A549 (cell line): ENCODE measurements around the gene PPP2R2C.

Experiments used
- CBX8 ChIP-seq: fragments of 200-600 bp; sonication (generic); IDR thresholded peaks from 2 replicates; pipeline ENCODE4 v1.6.1; 2016
- POLR2A ChIP-seq: IDR thresholded peaks from 2 replicates; pipeline ENCODE4 v1.6.1; 2012; ENCODE audit warnings: mild to moderate bottlenecking, low read length
- RAD21 ChIP-seq, 2 experiments: fragments of >200 bp in 1 of 2; sonication (Bioruptor Twin) in 1 of 2; formaldehyde crosslinking in 1 of 2; IDR thresholded peaks in 1 of 2; conservative IDR thresholded peaks in 1 of 2; 2 replicates in 1 of 2; 3 replicates in 1 of 2; pipeline ENCODE4 v1.6.1; 2012 to 2018; ENCODE audit warnings: inconsistent platforms in 1 of 2
- TF ChIP-seq, protein P1 (sequence below): IDR thresholded peaks from 2 replicates; pipeline ENCODE4 v1.6.1; 2012
- TF ChIP-seq, protein P2 (sequence below): fragments of >200 bp; sonication (Bioruptor Twin); formaldehyde crosslinking; IDR thresholded peaks from 3 replicates; pipeline ENCODE4 v1.5.1; 2016

DNA sequence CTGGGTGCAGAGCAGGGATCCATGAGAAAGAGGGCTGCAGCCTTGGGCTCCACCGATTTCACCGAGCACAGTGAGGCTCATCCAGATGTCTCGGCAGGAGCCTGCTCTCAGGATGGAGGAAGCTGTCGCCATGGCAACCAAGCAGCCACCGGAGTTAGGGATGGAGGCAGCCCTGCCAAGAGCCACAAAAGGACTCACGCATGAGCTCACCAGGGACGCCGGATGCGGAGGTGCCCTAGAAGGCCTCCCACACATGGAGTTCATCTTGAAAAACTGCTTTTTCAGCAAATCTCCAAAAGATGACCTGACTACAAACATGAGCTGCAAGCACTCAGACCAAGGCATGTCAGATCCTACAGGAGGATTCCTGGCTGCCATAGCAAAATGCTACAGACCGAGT lies 112.0 kb downstream of the PPP2R2C start:
- TF ChIP-seq RAD21 (conservative IDR thresholded peaks at IDR 0.05 in 1 of 2, IDR thresholded peaks at IDR 0.05 in 1 of 2) (no peak), POLR2A (no peak), CBX8 (no peak)
- TF ChIP-seq, protein P1, sequence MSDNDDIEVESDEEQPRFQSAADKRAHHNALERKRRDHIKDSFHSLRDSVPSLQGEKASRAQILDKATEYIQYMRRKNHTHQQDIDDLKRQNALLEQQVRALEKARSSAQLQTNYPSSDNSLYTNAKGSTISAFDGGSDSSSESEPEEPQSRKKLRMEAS: no peak
- TF ChIP-seq, protein P2, sequence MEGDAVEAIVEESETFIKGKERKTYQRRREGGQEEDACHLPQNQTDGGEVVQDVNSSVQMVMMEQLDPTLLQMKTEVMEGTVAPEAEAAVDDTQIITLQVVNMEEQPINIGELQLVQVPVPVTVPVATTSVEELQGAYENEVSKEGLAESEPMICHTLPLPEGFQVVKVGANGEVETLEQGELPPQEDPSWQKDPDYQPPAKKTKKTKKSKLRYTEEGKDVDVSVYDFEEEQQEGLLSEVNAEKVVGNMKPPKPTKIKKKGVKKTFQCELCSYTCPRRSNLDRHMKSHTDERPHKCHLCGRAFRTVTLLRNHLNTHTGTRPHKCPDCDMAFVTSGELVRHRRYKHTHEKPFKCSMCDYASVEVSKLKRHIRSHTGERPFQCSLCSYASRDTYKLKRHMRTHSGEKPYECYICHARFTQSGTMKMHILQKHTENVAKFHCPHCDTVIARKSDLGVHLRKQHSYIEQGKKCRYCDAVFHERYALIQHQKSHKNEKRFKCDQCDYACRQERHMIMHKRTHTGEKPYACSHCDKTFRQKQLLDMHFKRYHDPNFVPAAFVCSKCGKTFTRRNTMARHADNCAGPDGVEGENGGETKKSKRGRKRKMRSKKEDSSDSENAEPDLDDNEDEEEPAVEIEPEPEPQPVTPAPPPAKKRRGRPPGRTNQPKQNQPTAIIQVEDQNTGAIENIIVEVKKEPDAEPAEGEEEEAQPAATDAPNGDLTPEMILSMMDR: no peak
